Hepatocyte (in vitro differentiated cells): Measurements from ENCODE around the gene ARMC3. TPM values are rescaled to one million over a fixed set of nuclear protein-coding genes. Genes with fewer than 3 reads are reported as not detected.

Experiments used
- DNase-seq: peaks from one replicate; pipeline ENCODE4 v3.0.0-alpha.2; 2016; ENCODE audit warnings: low spot score
- H2AFZ ChIP-seq: fragments of 200-600 bp; sonication (generic); 2 replicates; pipeline ENCODE4 v1.6.0; 2016; ENCODE audit warnings: antibody characterized with exemption, mild to moderate bottlenecking
- H3K27ac ChIP-seq: fragments of 200-600 bp; sonication (generic); 2 replicates; pipeline ENCODE4 v1.5.1; 2016; ENCODE audit warnings: mild to moderate bottlenecking
- H3K27me3 ChIP-seq: fragments of 200-600 bp; sonication (generic); 2 replicates; pipeline ENCODE4 v1.6.1; 2016
- H3K36me3 ChIP-seq: fragments of 200-600 bp; sonication (generic); replicated peaks from 2 replicates; pipeline ENCODE4 v1.5.1; 2016; ENCODE audit warnings: low read depth; ENCODE audit not compliant: insufficient read depth
- H3K4me1 ChIP-seq: fragments of 200-600 bp; sonication (generic); 2 replicates; pipeline ENCODE4 v1.5.1; 2016; ENCODE audit warnings: mild to moderate bottlenecking, moderate library complexity; ENCODE audit not compliant: insufficient read depth
- H3K4me2 ChIP-seq: fragments of 200-600 bp; sonication (generic); 2 replicates; pipeline ENCODE4 v1.6.0; 2016
- H3K4me3 ChIP-seq: fragments of 200-600 bp; sonication (generic); 2 replicates; pipeline ENCODE4 v1.5.1; 2016; ENCODE audit warnings: mild to moderate bottlenecking
- H3K79me2 ChIP-seq: fragments of 200-600 bp; sonication (generic); 2 replicates; pipeline ENCODE4 v1.6.0; 2017; ENCODE audit warnings: mild to moderate bottlenecking
- H3K9me2 ChIP-seq: fragments of 200-600 bp; sonication (generic); replicated peaks from 2 replicates; pipeline ENCODE4 v1.6.0; 2017; ENCODE audit warnings: mild to moderate bottlenecking; ENCODE audit not compliant: insufficient read depth
- H3K9me3 ChIP-seq: fragments of 200-600 bp; sonication (generic); 2 replicates; pipeline ENCODE4 v1.5.1; 2016; ENCODE audit warnings: low read depth, mild to moderate bottlenecking
- H4K20me1 ChIP-seq: fragments of 200-600 bp; sonication (generic); 2 replicates; pipeline ENCODE4 v1.6.0; 2016; ENCODE audit warnings: mild to moderate bottlenecking; ENCODE audit not compliant: insufficient read depth, poor library complexity, severe bottlenecking
- EZH2 ChIP-seq: fragments of 200-600 bp; sonication (generic); IDR thresholded peaks from 2 replicates; pipeline ENCODE4 v1.6.1; 2016; ENCODE audit warnings: antibody characterized with exemption, mild to moderate bottlenecking, borderline replicate concordance
- EZH2phosphoT487 ChIP-seq: fragments of 200-600 bp; sonication (generic); IDR thresholded peaks from one replicate; pipeline ENCODE4 v1.6.1; 2018; ENCODE audit warnings: antibody characterized with exemption, mild to moderate bottlenecking, low read depth, moderate library complexity; ENCODE audit not compliant: unreplicated experiment, severe bottlenecking
- WGBS: methylation state at CpG from one replicate; pipeline ENCODE4 v1.1.6; 2016; ENCODE audit warnings: low lambda C conversion rate; ENCODE audit errors: missing lambda C conversion rate; 5-methylcytosine and 5-hydroxymethylcytosine counted together
- polyA plus RNA-seq: library from polyadenylated mRNA; unstranded; fragments of >200 nt; fragmentation: Nextera tagmentation; extraction: Ambion mirVana; gene quantifications from 2 replicates; pipeline ENCODE4 v1.2.1, GENCODE V29; 2016
- total RNA-seq: library from RNA; depleted of rRNA; stranded (reverse); fragments of >200 nt; gene quantifications from 2 replicates; pipeline ENCODE4 v1.2.3, GENCODE V29; 2014
- TF ChIP-seq, protein P1 (sequence below): fragments of 200-600 bp; sonication (generic); IDR thresholded peaks from 2 replicates; pipeline ENCODE4 v1.5.1; 2016; ENCODE audit warnings: antibody characterized with exemption, mild to moderate bottlenecking; ENCODE audit not compliant: poor library complexity

ARMC3 gene
- total and polyA plus RNA-seq, 2 experiments from 2014 or later, result not detected

DNA sequence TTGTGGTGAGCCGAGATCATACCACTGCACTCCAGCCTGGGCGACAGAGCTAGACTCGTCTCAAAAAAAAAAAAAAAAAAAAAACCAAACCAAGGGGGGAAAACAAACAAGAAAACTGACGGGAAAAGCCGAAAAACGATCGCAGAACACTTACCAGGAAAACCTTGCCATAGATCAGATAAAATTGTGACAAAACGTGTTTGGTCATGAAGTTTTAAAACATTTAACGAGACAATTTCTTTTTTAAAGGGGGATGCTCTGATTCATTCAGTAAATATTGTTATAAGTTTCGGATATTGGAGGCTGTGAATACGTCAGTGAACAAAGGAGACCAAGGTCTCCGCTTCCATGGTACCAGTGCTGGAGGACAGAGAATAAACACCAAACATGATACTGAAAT lies 77.3 kb downstream of the ARMC3 start:
- H3K4me3 ChIP-seq, result no peak overlapping the region
- no peak overlapping the region for H2AFZ ChIP-seq
- H3K9me2 ChIP-seq, result no peaks in the 10 kb centered on the region
- no peaks in the 10 kb centered on the region for H3K9me3 ChIP-seq
- TF ChIP-seq EZH2phosphoT487 (no peak), EZH2 (no peak)
- TF ChIP-seq, protein P1, sequence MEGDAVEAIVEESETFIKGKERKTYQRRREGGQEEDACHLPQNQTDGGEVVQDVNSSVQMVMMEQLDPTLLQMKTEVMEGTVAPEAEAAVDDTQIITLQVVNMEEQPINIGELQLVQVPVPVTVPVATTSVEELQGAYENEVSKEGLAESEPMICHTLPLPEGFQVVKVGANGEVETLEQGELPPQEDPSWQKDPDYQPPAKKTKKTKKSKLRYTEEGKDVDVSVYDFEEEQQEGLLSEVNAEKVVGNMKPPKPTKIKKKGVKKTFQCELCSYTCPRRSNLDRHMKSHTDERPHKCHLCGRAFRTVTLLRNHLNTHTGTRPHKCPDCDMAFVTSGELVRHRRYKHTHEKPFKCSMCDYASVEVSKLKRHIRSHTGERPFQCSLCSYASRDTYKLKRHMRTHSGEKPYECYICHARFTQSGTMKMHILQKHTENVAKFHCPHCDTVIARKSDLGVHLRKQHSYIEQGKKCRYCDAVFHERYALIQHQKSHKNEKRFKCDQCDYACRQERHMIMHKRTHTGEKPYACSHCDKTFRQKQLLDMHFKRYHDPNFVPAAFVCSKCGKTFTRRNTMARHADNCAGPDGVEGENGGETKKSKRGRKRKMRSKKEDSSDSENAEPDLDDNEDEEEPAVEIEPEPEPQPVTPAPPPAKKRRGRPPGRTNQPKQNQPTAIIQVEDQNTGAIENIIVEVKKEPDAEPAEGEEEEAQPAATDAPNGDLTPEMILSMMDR, result no peak
- no peaks in the 10 kb centered on the region for H3K36me3 ChIP-seq
- no peaks in the 10 kb centered on the region for H3K27me3 ChIP-seq
- H3K4me1 ChIP-seq, result no peaks in the 10 kb centered on the region
- H3K79me2 ChIP-seq, result no peaks in the 10 kb centered on the region
- no peak overlapping the region for H3K27ac ChIP-seq
- H4K20me1 ChIP-seq, result no peaks in the 10 kb centered on the region
- DNase-seq, result no peak
- H3K4me2 ChIP-seq, result no peak overlapping the region
- WGBS, result 97% methylated on average over 12 of the region's 12 CpGs

DNA sequence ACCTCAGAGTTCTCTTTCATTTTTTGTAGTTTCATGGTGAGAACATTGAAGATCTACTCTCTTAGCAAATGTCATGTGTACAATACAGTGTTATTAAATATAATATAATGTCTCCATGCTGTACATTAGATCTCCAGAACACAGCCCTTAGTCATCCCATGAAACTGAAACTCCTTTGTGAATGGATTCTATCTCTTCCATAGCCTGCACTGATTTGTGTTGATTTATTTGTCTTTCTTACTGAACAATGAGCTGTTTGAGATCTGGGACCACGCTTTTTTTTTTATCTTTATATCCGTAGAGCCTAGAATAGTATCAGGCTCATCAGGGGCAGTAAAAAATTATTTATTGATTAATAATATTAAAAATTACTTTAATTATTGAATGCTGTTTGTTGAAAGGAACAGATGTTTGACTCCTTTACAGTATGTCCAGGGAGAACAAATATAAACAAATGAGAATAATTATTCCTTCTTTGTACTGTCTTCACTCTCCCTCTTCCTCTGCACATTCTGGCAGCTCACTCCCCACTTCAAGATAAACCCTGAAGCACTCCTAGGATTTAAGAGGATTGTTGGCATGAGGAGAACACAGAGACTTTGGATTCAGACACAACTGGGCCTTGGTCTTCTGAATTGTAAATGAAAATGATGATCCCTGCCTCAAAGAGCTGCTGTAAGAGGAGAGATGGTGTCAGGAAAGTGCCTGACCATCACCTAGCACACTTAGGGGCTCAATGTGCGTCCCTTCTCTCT lies 85.9 kb downstream of the ARMC3 start:
- Histone ChIP-seq H3K4me1 (no peaks in the 10 kb centered on the region), H4K20me1 (no peaks in the 10 kb centered on the region), H3K9me2 (no peaks in the 10 kb centered on the region), H3K79me2 (no peaks in the 10 kb centered on the region), H3K27me3 (no peaks in the 10 kb centered on the region), H2AFZ (no peak overlapping the region), H3K4me3 (no peak overlapping the region), H3K27ac (no peak overlapping the region), H3K36me3 (no peaks in the 10 kb centered on the region), H3K9me3 (no peaks in the 10 kb centered on the region), H3K4me2 (no peak overlapping the region)
- 82% methylated on average over 3 of the region's 3 CpGs for WGBS
- DNase-seq, result no peak
- TF ChIP-seq, protein P1, result no peak
- TF ChIP-seq EZH2 (no peak), EZH2phosphoT487 (no peak)

DNA sequence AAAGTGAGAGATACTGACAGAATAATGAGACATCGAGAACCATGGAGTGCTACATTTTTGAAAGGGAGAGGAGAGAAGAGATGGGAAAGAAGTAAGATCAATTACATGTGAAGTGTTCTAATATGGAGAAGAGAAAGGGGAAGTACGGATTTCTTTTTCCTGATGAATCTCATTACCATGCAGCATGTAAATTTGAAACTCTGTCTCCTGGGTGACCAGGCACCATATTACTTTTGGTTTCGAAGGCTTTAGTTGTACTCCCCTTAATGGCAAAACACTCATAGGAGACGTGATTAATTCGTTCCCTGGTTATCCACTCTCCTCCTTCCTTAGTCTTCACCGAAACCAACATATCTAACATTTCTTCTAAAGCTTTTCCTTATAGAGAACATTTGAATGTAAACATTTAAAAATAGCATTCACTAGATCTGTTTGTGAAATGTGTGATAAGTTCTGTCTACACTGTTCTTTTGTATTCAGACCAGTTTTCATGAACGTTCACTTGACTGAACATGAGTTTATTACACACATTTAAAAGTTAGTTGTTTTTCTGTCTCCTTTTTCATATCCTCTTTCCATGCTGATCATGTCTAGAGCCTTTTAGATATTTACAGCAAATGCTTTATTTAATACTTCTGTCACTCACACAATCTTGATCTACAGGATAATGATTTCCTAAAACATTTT lies 87.3 kb downstream of the ARMC3 start:
- no peak for DNase-seq
- Histone ChIP-seq H3K27me3 (no peaks in the 10 kb centered on the region), H3K9me2 (no peaks in the 10 kb centered on the region), H3K27ac (no peak overlapping the region), H3K36me3 (no peaks in the 10 kb centered on the region), H3K4me3 (no peak overlapping the region), H3K4me1 (no peaks in the 10 kb centered on the region), H3K4me2 (no peak overlapping the region), H3K9me3 (no peaks in the 10 kb centered on the region), H3K79me2 (no peaks in the 10 kb centered on the region), H4K20me1 (no peaks in the 10 kb centered on the region), H2AFZ (no peak overlapping the region)
- no peak for TF ChIP-seq EZH2
- TF ChIP-seq, protein P1, result no peak
- TF ChIP-seq EZH2phosphoT487, result no peak
- WGBS, result 90% methylated on average over 7 of the region's 7 CpGs
